NOMO-1 (cell line): Measurements from ENCODE around the gene GABBR2.

ENCODE experiments used
- DNase-seq, 2 experiments: peaks; one replicate each; lab custom pipeline; 2025; ENCODE audit not compliant: unreplicated experiment in 2 of 2; lab: John Stamatoyannopoulos, UW

GABBR2 gene

DNA sequence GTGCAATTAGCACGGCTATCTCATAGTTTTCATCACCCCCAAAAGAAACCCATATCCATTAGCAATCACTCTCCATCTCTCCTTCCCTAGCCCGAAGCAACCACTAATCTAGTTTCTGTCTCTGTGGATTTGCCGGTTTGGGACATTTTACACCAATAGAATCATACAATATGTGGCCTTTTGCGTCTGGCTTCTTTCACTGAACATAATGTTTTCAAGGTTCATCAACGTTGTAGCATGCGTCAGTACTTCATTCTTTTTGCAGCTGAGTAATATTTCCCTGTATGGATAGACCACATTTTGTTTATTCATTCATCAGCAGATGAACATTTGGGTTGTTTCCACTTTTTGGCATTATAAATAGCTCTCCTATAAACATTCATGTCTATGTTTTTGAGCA, 377.9 kb downstream of the GABBR2 start:
- no peak for DNase-seq

- DNase-seq, result no peak
These were observed 378.8 kb downstream of the GABBR2 start for GRCh38 chr9:98329904-98330303.

GRCh38 chr9:98329281-98329680, 379.5 kb downstream of the GABBR2 start:
- DNase-seq, result no peak

DNA sequence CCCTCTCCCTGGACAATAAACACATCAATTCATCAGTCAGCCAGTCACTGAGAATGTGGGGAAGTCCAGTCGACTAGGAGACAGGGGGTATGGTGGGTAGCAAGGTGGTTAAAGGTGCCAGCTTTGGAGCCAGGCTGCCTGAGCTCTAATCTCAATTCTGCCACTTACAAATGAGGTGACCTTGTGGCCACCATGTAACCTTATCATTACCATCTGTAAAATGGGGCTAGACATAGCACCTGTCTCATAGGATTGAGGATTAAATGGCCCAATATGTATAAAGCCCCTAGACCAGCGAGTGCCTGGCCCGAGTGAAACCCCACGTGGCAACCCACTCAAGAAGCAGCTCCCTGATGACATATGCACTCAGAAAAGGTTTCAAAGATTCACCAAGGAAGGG, 380.0 kb downstream of the GABBR2 start:
- DNase-seq, result no peak

DNA sequence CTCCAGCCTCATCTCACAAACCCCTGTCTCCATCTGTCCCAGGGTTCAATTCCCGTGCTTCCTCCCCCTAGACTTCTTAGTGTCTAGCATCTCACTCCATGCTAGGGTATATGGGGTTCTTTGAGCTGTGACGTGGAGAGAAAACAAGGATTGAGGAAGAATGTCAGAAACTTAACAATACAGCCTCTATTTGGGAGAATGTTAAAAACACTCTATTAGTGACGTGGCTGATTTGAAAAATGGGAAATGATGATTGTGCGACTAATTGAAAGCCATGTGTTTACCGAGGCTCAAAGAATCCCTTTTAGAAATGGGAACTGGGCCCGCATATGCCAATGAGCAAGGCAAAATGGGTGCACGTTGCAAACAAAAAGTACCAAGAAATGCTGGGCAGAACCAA, 380.6 kb downstream of the GABBR2 start:
- no peak for DNase-seq

GRCh38 chr9:98327249-98327561, 381.5 kb downstream of the GABBR2 start:
- no peak for DNase-seq

GRCh38 chr9:98326459-98327248, 382.1 kb downstream of the GABBR2 start:
- peak in 1 of 2 experiments; percentile 2 for DNase-seq

DNA sequence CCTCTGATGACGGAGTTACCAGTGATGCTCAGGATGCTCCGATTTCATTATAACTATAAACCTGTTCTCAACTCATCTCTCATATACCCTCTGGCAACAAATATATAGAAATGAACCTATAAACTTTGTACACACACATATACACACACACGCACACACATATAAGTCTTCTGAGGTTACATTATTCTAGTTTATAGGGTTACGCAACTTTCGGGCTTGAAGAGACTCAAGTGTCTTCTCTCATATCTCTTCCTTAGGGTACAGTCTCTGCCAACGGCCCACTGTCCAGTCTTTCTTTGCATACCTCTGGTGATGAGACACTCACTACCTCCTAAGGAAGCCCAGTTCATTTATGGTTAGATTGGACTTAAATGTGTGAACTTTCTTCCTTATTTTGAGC, 383.9 kb downstream of the GABBR2 start:
- DNase-seq, result no peak

DNA sequence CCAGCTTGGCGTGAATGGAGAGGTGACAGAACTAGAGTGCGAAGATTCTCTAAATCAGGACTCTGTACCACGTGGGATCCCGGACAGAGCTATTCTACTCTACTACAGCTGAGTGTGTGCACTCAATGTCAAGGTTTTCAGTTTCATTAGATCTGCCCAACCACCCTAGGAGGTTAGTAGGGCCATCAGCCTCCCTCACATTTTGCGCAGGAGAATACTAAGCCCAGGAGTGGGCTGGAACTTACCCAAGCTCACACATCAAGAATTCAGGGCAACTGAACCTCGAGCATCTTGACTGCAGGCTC, 385.0 kb downstream of the GABBR2 start:
- no peak for DNase-seq

- DNase-seq, result no peak
These were observed 385.5 kb downstream of the GABBR2 start for GRCh38 chr9:98323051-98323830.

DNA sequence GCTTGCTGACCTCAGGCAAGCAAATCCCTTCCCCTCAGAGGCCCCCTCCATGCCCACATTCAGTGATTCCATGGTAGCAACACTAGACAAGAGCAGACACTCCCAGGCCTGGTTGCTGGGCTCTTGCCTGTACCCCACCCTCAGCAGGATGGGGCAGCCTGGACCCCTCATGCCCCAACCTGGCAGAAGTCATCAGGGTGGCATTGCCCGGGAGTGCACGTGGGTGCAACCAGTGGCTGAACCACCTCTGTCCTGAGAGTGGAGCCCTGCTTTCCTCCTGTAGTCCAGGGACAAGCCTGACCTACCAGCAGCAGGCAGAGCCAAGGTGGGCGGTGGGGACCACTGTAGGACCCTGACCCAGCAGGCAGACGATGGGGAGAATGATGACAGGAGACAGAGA, 387.5 kb downstream of the GABBR2 start:
- no peak for DNase-seq

- no peak for DNase-seq
These were observed 389.8 kb downstream of the GABBR2 start for GRCh38 chr9:98318834-98319478.

GRCh38 chr9:98318041-98318790, 390.5 kb downstream of the GABBR2 start:
- DNase-seq, result no peak

DNA sequence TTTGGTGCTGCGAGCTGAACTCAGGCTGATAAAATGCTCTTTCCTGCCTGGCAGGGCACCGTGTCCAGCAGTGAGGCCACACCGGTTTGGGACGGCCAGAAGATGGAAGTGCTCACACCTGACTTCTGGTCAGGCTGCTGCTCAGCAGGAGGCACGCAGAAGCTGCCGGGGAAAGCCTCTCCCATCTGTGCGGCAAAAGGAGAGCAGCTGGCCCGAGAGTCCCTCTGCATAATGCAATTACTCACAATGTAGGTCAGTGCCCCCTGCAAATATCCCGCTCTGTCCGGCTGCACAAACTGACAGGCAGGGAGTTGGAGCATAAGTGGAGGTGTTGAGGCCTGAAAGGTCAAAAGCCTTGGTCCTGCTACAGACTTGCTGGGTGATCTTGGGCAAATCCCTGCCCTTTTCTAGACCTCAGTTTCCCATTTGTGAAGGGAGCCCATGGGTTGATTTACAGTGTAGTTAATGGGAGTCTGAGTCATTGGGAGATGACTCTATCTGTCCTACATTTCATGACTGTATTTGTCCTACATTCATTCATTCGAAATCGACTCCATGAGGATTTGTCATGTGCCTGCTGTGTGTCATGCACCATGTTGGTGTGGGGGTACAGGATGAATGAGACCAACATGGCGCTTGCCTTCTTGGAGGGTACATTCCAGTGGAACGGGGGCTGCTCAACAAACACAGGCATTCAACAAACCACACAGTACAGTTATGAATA, 391.4 kb downstream of the GABBR2 start:
- DNase-seq, result no peak

DNA sequence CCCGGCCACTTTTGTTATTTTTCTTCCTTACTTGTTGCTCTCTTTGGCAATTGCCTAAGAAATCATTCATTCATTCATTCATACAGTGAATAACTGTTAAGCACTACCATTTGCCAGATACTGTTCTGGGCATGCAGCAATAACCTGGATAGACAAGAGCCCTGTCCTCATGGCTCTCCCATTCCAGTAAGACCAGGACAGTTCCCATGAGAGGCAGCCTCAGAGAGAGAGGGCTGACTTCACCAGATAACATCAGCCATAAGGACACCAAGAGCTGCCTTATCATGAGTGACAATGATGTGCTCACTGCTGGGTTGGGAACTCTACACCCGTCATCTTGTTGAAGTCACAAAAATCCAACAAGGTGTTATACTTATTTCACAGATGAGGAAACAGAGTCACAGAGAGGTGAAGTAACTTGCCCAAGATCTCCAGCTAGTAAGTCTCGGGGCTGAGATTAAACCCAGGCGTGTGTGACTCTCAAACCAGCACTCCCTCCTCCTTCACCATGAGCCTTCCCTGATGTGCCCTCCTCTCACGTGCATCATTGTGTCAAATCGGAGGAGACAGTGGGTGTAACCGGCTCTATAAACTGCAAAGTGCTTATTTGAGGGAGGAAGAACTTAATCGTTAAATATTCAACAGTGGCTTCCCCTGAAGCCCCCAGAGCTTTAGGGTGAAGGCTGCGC, 392.1 kb downstream of the GABBR2 start:
- DNase-seq, result no peak

GRCh38 chr9:98315551-98316060, 393.1 kb downstream of the GABBR2 start:
- DNase-seq, result peak; percentile 73

- no peak for DNase-seq
These were observed 393.7 kb downstream of the GABBR2 start for GRCh38 chr9:98315067-98315453.

GRCh38 chr9:98314381-98315066, 394.2 kb downstream of the GABBR2 start:
- peak; percentile 17 to 52 for DNase-seq

GRCh38 chr9:98312365-98312764, 396.4 kb downstream of the GABBR2 start:
- no peak for DNase-seq
